ENCODE results near the gene DISC1.

DNA sequence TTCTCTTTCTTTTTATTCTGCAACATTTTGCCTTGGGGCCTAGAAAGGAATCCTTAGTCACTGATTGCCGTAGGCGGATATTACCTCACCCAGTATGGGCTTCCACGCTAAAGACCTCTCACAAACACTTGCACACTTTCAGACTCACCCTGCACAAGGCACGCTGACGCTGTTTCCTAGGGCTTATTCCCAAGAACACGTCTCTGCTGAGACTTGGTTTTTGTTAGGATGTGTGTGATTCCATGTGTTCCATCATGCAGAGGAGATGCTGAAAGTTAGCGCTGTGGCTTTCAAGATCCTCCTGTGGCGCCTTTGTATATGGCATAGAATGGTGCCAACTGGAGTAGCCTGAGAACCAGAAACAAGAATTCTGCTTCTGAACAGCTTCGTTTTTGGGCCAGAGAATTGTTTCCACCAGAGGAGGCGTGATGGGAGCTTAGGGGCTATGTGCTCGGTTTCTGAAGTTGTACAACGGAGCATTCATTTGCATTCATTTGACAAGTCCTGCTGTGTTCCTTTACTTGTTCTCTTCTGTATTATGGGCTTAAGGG is 297.0 kb downstream of the DISC1 start:
- TF ChIP-seq, protein P1, sequence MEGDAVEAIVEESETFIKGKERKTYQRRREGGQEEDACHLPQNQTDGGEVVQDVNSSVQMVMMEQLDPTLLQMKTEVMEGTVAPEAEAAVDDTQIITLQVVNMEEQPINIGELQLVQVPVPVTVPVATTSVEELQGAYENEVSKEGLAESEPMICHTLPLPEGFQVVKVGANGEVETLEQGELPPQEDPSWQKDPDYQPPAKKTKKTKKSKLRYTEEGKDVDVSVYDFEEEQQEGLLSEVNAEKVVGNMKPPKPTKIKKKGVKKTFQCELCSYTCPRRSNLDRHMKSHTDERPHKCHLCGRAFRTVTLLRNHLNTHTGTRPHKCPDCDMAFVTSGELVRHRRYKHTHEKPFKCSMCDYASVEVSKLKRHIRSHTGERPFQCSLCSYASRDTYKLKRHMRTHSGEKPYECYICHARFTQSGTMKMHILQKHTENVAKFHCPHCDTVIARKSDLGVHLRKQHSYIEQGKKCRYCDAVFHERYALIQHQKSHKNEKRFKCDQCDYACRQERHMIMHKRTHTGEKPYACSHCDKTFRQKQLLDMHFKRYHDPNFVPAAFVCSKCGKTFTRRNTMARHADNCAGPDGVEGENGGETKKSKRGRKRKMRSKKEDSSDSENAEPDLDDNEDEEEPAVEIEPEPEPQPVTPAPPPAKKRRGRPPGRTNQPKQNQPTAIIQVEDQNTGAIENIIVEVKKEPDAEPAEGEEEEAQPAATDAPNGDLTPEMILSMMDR (conservative IDR thresholded peaks at IDR 0.05 in 1 of 2, IDR thresholded peaks at IDR 0.05 in 1 of 2; ENCODE audit: low read depth in 1 of 2, low read length in 2 of 2) = no peak
- TF ChIP-seq EZH2 (IDR thresholded peaks at IDR 0.05; ENCODE audit: low read length, missing control alignments) = no peak

Data from fibroblast of lung (primary cell).